ENCODE measurements around the gene ADD2.

Gene ADD2

GRCh38 chr2:70784320-70784719 is 16.3 kb upstream of the ADD2 start:
- no peak for DNase-seq (ENCODE audit: low spot score)

DNA sequence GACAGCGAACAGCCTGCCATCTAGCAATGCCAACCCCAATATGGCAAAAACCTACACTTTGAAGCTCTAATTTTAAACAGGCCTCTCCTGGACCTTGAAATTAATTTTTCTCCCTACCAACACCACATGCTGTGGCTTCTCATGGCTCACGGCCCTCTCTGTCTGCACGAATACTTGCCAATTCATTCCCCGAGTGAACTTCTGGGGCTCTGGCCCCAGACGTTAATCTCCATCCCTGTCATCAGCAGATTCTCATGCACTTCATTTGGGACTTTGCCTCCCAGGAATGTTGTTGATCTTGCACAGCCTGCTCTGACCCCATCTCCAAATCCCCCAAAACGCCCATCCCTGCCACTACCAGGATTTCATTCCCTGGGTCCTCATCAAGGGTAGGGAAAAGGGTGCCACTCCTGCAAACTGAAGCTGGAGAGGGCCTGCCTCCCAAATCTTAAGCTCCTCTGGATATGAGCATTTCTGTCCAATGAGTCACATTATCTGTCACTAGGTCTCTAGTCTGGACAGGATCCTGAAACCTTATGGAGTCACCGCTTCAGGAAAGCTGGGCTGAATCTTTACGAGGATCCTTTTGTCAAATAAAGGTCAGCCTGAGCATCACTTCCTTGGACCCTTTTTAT is 12.0 kb upstream of the ADD2 start:
- DNase-seq (ENCODE audit: low spot score) = no peak

DNA sequence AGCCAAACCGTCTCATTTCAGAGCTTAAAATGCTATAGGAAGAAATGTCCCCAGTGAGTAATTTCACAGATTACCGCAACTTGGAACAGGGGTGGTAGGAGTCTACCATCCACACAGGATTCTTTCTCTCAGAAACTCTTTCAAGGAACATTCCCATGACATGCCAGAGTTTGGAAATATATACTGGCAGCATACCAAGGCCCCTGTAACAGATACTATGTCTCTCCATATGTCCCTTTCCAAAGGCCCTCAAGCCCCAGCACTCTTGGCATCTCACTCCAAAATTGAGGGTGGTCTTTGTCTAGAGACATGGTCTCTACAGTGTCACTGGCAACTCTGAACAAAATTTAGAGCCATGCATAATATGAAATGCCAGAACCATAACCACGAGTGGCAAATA is 11.5 kb upstream of the ADD2 start:
- no peak for DNase-seq (ENCODE audit: low spot score)

- no peak for DNase-seq (ENCODE audit: low spot score)
These were observed 10.7 kb upstream of the ADD2 start for GRCh38 chr2:70778676-70779075.

- no peak for DNase-seq (ENCODE audit: low spot score)
These were observed 9.4 kb upstream of the ADD2 start for GRCh38 chr2:70777450-70777849.

GRCh38 chr2:70776266-70776665 is 8.3 kb upstream of the ADD2 start:
- no peak for DNase-seq (ENCODE audit: low spot score)

- no peak for DNase-seq (ENCODE audit: low spot score)
These were observed 7.1 kb upstream of the ADD2 start for GRCh38 chr2:70775141-70775540.

- DNase-seq (ENCODE audit: low spot score) = no peak
These were observed 4.6 kb upstream of the ADD2 start for GRCh38 chr2:70772486-70773155.

DNA sequence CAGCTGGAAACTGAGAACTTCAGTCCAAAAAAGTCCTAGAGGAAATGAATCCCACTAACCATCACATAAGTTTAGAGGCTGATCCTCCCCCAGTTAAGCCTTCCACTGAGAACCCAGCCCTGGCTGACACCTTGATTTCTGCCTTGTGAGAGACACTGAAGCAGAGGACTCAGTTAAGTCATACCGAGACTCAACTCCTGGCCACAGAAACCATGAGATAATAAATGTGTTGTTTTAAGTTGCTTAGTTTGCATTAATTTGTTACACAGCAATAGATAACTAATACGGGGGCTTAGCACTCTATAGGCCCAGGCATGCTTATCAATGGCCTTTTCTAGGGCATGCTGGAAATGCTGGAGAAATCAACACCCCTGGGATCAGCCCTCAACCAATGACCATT is 3.4 kb upstream of the ADD2 start:
- no peak for DNase-seq (ENCODE audit: low spot score)

GRCh38 chr2:70769450-70769849 is 1.4 kb upstream of the ADD2 start:
- DNase-seq (ENCODE audit: low spot score) = no peak

- DNase-seq (ENCODE audit: low spot score) = no peak
These were observed 638 bp upstream of the ADD2 start for GRCh38 chr2:70768590-70769085.

- DNase-seq (ENCODE audit: low spot score) = no peak
These were observed 811 bp downstream of the ADD2 start for GRCh38 chr2:70767079-70767698.

- DNase-seq (ENCODE audit: low spot score) = no peak
These were observed 1.5 kb downstream of the ADD2 start for GRCh38 chr2:70766357-70767078.

- DNase-seq (ENCODE audit: low spot score) = no peak
These were observed 2.5 kb downstream of the ADD2 start for GRCh38 chr2:70765507-70765906.

DNA sequence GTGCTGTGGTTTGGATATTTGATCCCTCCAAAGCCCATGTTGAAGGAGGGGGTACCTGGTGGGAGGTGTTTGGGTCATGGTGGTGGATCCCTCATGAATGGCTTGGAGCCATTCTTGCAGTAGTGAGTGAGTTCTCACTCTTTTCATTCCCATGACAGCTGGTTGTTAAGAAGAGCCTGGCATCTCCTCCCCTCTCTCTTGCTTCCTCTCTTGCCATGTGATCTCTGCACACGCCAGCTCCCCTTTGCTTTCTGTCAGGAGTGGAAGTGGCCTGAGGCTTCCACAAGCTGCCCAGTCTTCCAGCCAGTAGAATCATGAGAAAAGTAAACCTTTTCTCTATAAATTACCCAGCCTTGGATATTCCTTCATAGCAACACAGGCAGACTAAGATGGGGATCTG is 8.6 kb downstream of the ADD2 start:
- no peak for DNase-seq (ENCODE audit: low spot score)

- no peak for DNase-seq (ENCODE audit: low spot score)
These were observed 10.0 kb downstream of the ADD2 start for GRCh38 chr2:70757966-70758365.

- DNase-seq (ENCODE audit: low spot score) = no peak
These were observed 10.6 kb downstream of the ADD2 start for GRCh38 chr2:70757360-70757759.

DNA sequence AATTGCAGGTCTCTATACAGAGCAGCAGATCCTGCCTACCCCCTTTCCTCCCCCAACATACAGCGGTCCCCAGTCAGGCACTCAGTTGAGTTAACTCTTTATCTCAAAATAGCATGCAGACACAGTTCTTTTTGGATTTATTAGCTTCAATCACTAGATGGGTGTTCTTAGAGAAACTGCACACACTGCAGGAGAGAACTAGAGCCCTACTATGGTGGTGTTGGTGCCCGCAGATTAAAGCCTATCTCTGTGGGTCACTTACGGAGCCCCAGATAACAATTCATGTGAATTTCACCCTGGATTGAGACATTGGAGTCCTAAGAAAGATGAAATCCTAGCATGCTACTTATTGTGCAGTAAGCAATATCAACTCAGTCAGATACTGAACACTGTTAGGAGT is 11.9 kb downstream of the ADD2 start:
- no peak for DNase-seq (ENCODE audit: low spot score)

DNA sequence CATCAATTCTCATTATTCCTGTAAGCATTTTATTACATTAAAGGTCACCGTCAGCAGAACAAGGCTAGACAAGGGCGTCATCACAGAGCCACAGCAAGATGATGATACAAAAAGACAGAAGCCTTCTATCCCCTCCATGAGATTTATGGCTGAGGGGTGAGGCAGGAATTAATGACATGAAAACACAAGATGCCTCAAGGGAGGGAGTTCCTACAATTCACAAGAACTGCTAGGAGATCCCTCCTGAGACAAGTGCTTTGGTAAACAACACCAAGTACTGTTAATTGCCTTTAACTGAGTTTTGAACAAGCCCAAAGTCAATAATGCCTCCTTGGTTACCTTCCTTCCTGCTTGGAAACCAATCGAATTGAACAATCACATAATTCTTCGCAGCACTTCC is 14.1 kb downstream of the ADD2 start:
- DNase-seq (ENCODE audit: low spot score) = no peak

DNA sequence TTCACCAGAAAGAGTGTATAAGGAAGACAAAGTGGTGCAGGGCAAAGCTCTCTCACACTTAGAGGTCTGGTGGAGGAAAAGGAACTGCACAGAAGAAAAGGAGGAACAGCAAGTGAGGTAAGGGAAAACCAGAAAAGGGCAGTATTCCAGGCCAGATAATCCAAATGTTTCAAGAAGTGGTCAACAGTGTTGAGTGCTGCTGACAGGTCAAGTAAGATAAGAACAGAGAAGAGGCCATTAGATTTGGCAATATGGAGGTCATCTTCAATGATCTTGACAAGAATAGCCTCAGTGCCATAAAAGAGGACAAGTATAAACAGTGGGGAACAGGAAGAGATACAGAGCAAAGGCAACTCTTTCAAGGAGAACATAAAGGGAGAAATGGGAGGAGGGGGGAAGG is 15.0 kb downstream of the ADD2 start:
- DNase-seq (ENCODE audit: low spot score) = no peak

GRCh38 chr2:70752396-70752795 is 15.6 kb downstream of the ADD2 start:
- DNase-seq (ENCODE audit: low spot score) = no peak

- no peak for DNase-seq (ENCODE audit: low spot score)
These were observed 16.1 kb downstream of the ADD2 start for GRCh38 chr2:70751881-70752280.

- DNase-seq (ENCODE audit: low spot score) = no peak
These were observed 17.7 kb downstream of the ADD2 start for GRCh38 chr2:70750320-70750719.
